HL-60 (cell line): ENCODE data around the gene NSUN7.

ENCODE experiments used
- DNase-seq, 2 experiments: peaks; one replicate each; pipeline ENCODE4 v3.0.0-alpha.2; 2010 to 2020; ENCODE audit warnings: low read depth in 1 of 2, low spot score in 1 of 2
- H3K27ac ChIP-seq: fragments of 250-450 bp; sonication (Bioruptor Pico); replicated peaks from 2 replicates; pipeline ENCODE4 v1.5.1; 2020; ENCODE audit warnings: mild to moderate bottlenecking, moderate library complexity
- H3K27me3 ChIP-seq: fragments of 250-450 bp; sonication (Bioruptor Pico); 2 replicates; pipeline ENCODE4 v1.5.1; 2021; ENCODE audit warnings: mild to moderate bottlenecking, moderate library complexity; ENCODE audit not compliant: insufficient read depth, poor library complexity, severe bottlenecking
- H3K4me3 ChIP-seq: replicated peaks from 2 replicates; pipeline ENCODE4 v1.5.1; 2011; ENCODE audit warnings: mild to moderate bottlenecking, control low read depth, low read length; ENCODE audit not compliant: insufficient read depth
- GABPA ChIP-seq: IDR thresholded peaks from 2 replicates; pipeline ENCODE4 v1.6.1; 2012; ENCODE audit warnings: low read depth
- POLR2AphosphoS5 ChIP-seq: IDR thresholded peaks from 2 replicates; pipeline ENCODE4 v1.6.1; 2012; ENCODE audit warnings: low read depth
- SPI1 ChIP-seq: IDR thresholded peaks from 2 replicates; pipeline ENCODE4 v1.6.1; 2012; ENCODE audit warnings: low read depth, mild to moderate bottlenecking, borderline replicate concordance
- TF ChIP-seq, protein P1 (sequence below): IDR thresholded peaks from one replicate; pipeline ENCODE4 v1.5.1; 2011; ENCODE audit warnings: low read length, control low read depth, inconsistent platforms; ENCODE audit not compliant: insufficient read depth
- TF ChIP-seq, protein P2 (sequence below): IDR thresholded peaks from 2 replicates; pipeline ENCODE4 v1.6.1; 2012; ENCODE audit warnings: low read depth; ENCODE audit not compliant: insufficient replicate concordance

NSUN7 gene

DNA sequence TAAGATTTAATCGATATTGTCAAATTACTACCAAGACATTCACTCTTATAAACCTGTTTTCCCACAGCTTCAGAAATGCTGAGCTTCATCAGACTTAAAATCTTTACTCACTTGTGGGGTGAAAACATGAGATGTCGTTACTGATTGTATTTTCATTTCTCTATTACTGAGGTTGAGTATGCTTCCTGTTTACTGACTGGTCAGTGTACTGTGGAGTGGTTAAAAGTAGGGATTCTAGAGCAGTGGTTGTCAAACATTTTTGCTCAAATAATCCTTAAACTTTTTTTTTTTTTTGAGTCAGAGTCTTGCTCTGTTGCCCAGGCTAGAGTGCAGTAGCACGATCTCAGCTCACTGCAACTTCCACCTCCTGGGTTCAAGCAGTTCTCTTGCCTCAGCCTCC, 50.3 kb downstream of the NSUN7 start:
- Histone ChIP-seq H3K27ac (no peak overlapping the region), H3K27me3 (no peaks in the 10 kb centered on the region), H3K4me3 (no peak overlapping the region)
- DNase-seq: no peak
- TF ChIP-seq GABPA (no peak), POLR2AphosphoS5 (no peak), SPI1 (no peak)
- TF ChIP-seq, protein P1, sequence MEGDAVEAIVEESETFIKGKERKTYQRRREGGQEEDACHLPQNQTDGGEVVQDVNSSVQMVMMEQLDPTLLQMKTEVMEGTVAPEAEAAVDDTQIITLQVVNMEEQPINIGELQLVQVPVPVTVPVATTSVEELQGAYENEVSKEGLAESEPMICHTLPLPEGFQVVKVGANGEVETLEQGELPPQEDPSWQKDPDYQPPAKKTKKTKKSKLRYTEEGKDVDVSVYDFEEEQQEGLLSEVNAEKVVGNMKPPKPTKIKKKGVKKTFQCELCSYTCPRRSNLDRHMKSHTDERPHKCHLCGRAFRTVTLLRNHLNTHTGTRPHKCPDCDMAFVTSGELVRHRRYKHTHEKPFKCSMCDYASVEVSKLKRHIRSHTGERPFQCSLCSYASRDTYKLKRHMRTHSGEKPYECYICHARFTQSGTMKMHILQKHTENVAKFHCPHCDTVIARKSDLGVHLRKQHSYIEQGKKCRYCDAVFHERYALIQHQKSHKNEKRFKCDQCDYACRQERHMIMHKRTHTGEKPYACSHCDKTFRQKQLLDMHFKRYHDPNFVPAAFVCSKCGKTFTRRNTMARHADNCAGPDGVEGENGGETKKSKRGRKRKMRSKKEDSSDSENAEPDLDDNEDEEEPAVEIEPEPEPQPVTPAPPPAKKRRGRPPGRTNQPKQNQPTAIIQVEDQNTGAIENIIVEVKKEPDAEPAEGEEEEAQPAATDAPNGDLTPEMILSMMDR: no peak
- TF ChIP-seq, protein P2, sequence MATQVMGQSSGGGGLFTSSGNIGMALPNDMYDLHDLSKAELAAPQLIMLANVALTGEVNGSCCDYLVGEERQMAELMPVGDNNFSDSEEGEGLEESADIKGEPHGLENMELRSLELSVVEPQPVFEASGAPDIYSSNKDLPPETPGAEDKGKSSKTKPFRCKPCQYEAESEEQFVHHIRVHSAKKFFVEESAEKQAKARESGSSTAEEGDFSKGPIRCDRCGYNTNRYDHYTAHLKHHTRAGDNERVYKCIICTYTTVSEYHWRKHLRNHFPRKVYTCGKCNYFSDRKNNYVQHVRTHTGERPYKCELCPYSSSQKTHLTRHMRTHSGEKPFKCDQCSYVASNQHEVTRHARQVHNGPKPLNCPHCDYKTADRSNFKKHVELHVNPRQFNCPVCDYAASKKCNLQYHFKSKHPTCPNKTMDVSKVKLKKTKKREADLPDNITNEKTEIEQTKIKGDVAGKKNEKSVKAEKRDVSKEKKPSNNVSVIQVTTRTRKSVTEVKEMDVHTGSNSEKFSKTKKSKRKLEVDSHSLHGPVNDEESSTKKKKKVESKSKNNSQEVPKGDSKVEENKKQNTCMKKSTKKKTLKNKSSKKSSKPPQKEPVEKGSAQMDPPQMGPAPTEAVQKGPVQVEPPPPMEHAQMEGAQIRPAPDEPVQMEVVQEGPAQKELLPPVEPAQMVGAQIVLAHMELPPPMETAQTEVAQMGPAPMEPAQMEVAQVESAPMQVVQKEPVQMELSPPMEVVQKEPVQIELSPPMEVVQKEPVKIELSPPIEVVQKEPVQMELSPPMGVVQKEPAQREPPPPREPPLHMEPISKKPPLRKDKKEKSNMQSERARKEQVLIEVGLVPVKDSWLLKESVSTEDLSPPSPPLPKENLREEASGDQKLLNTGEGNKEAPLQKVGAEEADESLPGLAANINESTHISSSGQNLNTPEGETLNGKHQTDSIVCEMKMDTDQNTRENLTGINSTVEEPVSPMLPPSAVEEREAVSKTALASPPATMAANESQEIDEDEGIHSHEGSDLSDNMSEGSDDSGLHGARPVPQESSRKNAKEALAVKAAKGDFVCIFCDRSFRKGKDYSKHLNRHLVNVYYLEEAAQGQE: no peak

DNA sequence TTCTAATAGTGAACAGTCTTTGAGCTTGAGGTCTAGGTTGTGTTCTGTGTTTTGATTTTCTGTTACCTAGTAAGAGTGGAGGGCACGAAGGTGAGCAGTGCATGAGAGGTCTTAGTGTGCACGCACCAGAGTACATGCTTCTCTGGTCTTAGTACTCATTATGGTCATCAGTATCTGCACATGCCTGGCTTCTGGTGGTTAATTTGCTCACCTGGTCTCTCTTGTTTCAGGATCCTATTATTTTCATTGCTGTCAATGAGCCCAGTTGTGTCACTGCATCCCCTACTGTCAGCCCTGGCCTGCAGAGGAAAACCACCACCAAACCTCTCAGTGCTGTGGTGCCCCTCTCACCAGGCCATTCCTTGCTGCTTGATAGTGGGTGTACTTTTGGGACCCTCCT, 54.8 kb downstream of the NSUN7 start:
- Histone ChIP-seq H3K4me3 (no peak overlapping the region), H3K27ac (no peak overlapping the region), H3K27me3 (no peaks in the 10 kb centered on the region)
- DNase-seq: no peak
- no peak for TF ChIP-seq GABPA
- TF ChIP-seq, protein P1: no peak
- no peak for TF ChIP-seq SPI1
- no peak for TF ChIP-seq POLR2AphosphoS5
- TF ChIP-seq, protein P2: no peak

DNA sequence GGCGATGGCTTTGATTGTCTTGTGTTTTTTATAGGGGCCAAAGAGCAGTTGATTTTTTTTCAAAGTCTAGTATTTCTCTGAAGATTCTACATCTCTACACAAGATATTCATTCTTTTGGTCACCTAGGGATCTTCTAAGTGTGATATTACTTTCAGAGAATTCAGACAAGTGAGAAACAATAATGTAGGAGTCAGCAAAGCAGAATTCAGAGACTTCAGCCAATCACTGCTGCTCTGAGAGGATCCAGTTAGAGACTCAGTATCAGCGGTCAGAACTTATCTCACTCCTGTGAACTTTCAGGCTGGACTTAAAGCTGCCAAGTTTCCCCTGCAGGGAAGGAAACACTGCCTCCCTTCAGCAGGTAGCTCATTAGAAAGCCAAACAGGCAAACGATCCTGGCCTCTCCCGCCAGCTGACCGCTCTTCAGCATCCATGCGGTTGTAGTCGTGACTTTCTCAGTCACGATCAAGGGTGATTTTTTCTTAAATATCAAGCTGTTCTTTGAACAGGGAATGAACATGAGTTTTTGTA, 59.2 kb downstream of the NSUN7 start:
- no peak for DNase-seq
- H3K27me3 ChIP-seq: no peaks in the 10 kb centered on the region
- no peak overlapping the region for H3K4me3 ChIP-seq
- no peak overlapping the region for H3K27ac ChIP-seq
- TF ChIP-seq SPI1: no peak
- TF ChIP-seq, protein P1: no peak
- no peak for TF ChIP-seq GABPA
- no peak for TF ChIP-seq POLR2AphosphoS5
- TF ChIP-seq, protein P2: no peak
